GM12892 (cell line): ENCODE measurements around the gene TRAPPC2B.

Experiments
- POLR2A ChIP-seq: IDR thresholded peaks from 2 replicates; pipeline ENCODE4 v1.6.1; 2011; ENCODE audit warnings: low read depth, low read length, control low read depth
- TAF1 ChIP-seq: IDR thresholded peaks from 2 replicates; pipeline ENCODE4 v1.6.1; 2011; ENCODE audit warnings: low read depth, mild to moderate bottlenecking, control low read depth, low read length, borderline replicate concordance

DNA sequence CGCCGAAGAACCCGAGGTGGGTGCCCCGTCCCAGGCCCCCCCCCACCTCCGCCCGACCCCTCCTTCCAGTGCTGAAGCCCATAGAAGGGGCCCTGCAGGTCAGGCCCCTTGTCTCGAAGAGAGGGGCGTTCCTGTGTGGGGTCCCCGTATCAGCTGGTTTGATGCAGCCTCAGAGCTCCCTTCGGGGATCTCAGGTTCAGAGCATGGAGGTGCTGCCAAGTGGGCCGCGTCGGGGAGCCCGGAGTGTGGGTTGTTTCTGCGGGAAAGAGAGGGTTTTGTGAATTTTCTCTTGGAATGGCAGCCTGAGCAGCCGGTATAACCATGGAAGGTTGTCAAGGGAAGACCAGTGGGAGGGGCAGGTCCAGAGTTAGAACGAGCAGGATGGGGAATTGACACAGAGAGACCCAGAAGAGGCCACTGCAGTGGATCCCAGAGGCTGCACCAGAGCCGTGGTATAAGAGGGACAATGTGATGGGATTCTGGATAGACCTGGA lies 384 bp downstream of the TRAPPC2B start:
- TF ChIP-seq POLR2A, result no peak
- no peak for TF ChIP-seq TAF1
